WTC11 (cell line): ENCODE measurements around the gene TMEM164. TPM values are rescaled to one million over a fixed set of nuclear protein-coding genes. Genes with fewer than 3 reads are reported as not detected.

Source experiments
- ATAC-seq: fragments of 200-7000 bp; cut with Tn5 transposase; 2 replicates; pipeline ENCODE4 v1.10.0; 2021; ENCODE audit warnings: mild to moderate bottlenecking, moderate library complexity
- CTCF ChIA-PET: fragments of 300-600 bp; sonication (Branson Sonifier 250); formaldehyde crosslinking; loops from one replicate; lab custom pipeline; 2021; ENCODE audit warnings: antibody characterized with exemption; lab: Charles Lee
- POLR2A ChIA-PET: fragments of 350-600 bp; sonication (Branson Sonifier 250); formaldehyde crosslinking; loops from one replicate; lab custom pipeline; 2021; ENCODE audit warnings: antibody characterized with exemption; lab: Charles Lee
- DNase-seq: peaks from one replicate; pipeline ENCODE4 v3.0.0; 2021; ENCODE audit warnings: low spot score
- H3K27ac Mint-ChIP-seq: 2 replicates; pipeline ENCODE4 v1.8.0; 2021; ENCODE audit warnings: mixed read lengths
- H3K27me3 Mint-ChIP-seq: 2 replicates; pipeline ENCODE4 v1.8.0; 2021; ENCODE audit warnings: low read depth, mild to moderate bottlenecking, moderate library complexity, mixed read lengths
- H3K36me3 Mint-ChIP-seq: 2 replicates; pipeline ENCODE4 v1.8.0; 2021; ENCODE audit warnings: mixed read lengths
- H3K4me1 Mint-ChIP-seq: 2 replicates; pipeline ENCODE4 v1.8.0; 2022; ENCODE audit warnings: mixed read lengths
- H3K4me3 Mint-ChIP-seq: 2 replicates; pipeline ENCODE4 v1.8.0; 2021; ENCODE audit warnings: mild to moderate bottlenecking, moderate library complexity, mixed read lengths
- H3K9me3 Mint-ChIP-seq: 2 replicates; pipeline ENCODE4 v1.8.0; 2021; ENCODE audit warnings: mixed read lengths
- ATF3 ChIP-seq: sonication (generic); formaldehyde crosslinking; conservative IDR thresholded peaks from 2 replicates; pipeline ENCODE4 v1.8.1; 2022; ENCODE audit warnings: mild to moderate bottlenecking, missing genetic modification reagents
- CBFB ChIP-seq: sonication (generic); formaldehyde crosslinking; IDR thresholded peaks from 2 replicates; pipeline ENCODE4 v1.8.1; 2022; ENCODE audit warnings: mild to moderate bottlenecking, low read depth, missing genetic modification reagents
- CDX4 ChIP-seq: fragments of 250-450 bp; sonication (Bioruptor Pico); IDR thresholded peaks from 2 replicates; pipeline ENCODE4 v1.9.0; 2021; ENCODE audit warnings: moderate library complexity, mild to moderate bottlenecking, inconsistent platforms, borderline replicate concordance
- E2F5 ChIP-seq: sonication (generic); formaldehyde crosslinking; IDR thresholded peaks from 2 replicates; pipeline ENCODE4 v1.8.1; 2022; ENCODE audit warnings: mild to moderate bottlenecking, moderate library complexity, missing genetic modification reagents
- ETV6 ChIP-seq: sonication (generic); formaldehyde crosslinking; IDR thresholded peaks from 2 replicates; pipeline ENCODE4 v1.8.1; 2022; ENCODE audit warnings: mild to moderate bottlenecking, missing genetic modification reagents
- GTF2I ChIP-seq: fragments of 250-450 bp; sonication (Bioruptor Pico); conservative IDR thresholded peaks from 2 replicates; pipeline ENCODE4 v1.4.0; 2021; ENCODE audit warnings: mild to moderate bottlenecking
- JAZF1 ChIP-seq: fragments of 250-450 bp; sonication (Bioruptor Pico); IDR thresholded peaks from 2 replicates; pipeline ENCODE4 v1.9.0; 2021; ENCODE audit warnings: moderate library complexity, mild to moderate bottlenecking, inconsistent platforms
- MXD4 ChIP-seq: fragments of 250-450 bp; sonication (Bioruptor Pico); IDR thresholded peaks from 2 replicates; pipeline ENCODE4 v1.8.0; 2021; ENCODE audit warnings: mild to moderate bottlenecking, moderate library complexity, borderline replicate concordance
- NFATC4 ChIP-seq: fragments of 250-450 bp; sonication (Bioruptor Pico); IDR thresholded peaks from 2 replicates; pipeline ENCODE4 v1.9.0; 2021; ENCODE audit warnings: mild to moderate bottlenecking
- NR1H2 ChIP-seq: sonication (generic); formaldehyde crosslinking; IDR thresholded peaks from 2 replicates; pipeline ENCODE4 v1.9.0; 2021; ENCODE audit warnings: mild to moderate bottlenecking, moderate library complexity, missing genetic modification reagents
- PREB ChIP-seq: sonication (generic); formaldehyde crosslinking; IDR thresholded peaks from 2 replicates; pipeline ENCODE4 v1.8.1; 2022; ENCODE audit warnings: mild to moderate bottlenecking, missing genetic modification reagents, moderate library complexity, borderline replicate concordance
- RELA ChIP-seq: sonication (generic); formaldehyde crosslinking; IDR thresholded peaks from 2 replicates; pipeline ENCODE4 v1.8.1; 2022; ENCODE audit warnings: missing genetic modification reagents, mild to moderate bottlenecking, borderline replicate concordance
- TCF7 ChIP-seq: sonication (generic); formaldehyde crosslinking; IDR thresholded peaks from 2 replicates; pipeline ENCODE4 v1.8.0; 2022; ENCODE audit warnings: mild to moderate bottlenecking, low read depth, missing genetic modification reagents, moderate library complexity
- TEAD1 ChIP-seq: sonication (generic); formaldehyde crosslinking; IDR thresholded peaks from 2 replicates; pipeline ENCODE4 v1.8.0; 2022; ENCODE audit warnings: mild to moderate bottlenecking, missing genetic modification reagents
- ZNF121 ChIP-seq: sonication (generic); formaldehyde crosslinking; IDR thresholded peaks from 2 replicates; pipeline ENCODE4 v1.8.0; 2023; ENCODE audit warnings: missing genetic modification reagents
- ZNF232 ChIP-seq: sonication (generic); formaldehyde crosslinking; IDR thresholded peaks from 2 replicates; pipeline ENCODE4 v1.8.0; 2022; ENCODE audit warnings: mild to moderate bottlenecking, missing genetic modification reagents
- ZNF396 ChIP-seq: fragments of 250-450 bp; sonication (Bioruptor Pico); IDR thresholded peaks from 2 replicates; pipeline ENCODE4 v1.8.0; 2021; ENCODE audit warnings: mild to moderate bottlenecking, moderate library complexity, borderline replicate concordance
- ZNF425 ChIP-seq: fragments of 250-450 bp; sonication (Bioruptor Pico); conservative IDR thresholded peaks from 2 replicates; pipeline ENCODE4 v1.9.0; 2021; ENCODE audit warnings: mild to moderate bottlenecking
- total RNA-seq: library from RNA; stranded (reverse); gene quantifications from 3 replicates; pipeline ENCODE4 v1.2.3, GENCODE V29; 2021
- TF ChIP-seq, protein P1 (sequence below): sonication (generic); formaldehyde crosslinking; IDR thresholded peaks from 2 replicates; pipeline ENCODE4 v1.8.1; 2022; ENCODE audit warnings: low read depth, mild to moderate bottlenecking, moderate library complexity, missing genetic modification reagents, borderline replicate concordance
- TF ChIP-seq, protein P2 (sequence below): sonication (generic); formaldehyde crosslinking; IDR thresholded peaks from 2 replicates; pipeline ENCODE4 v1.8.0; 2023; ENCODE audit warnings: missing genetic modification reagents, mild to moderate bottlenecking, borderline replicate concordance
- TF ChIP-seq, protein P3 (sequence below): sonication (generic); formaldehyde crosslinking; IDR thresholded peaks from 2 replicates; pipeline ENCODE4 v1.8.1; 2023; ENCODE audit warnings: mild to moderate bottlenecking, missing genetic modification reagents
- TF ChIP-seq, protein P4 (sequence below): sonication (generic); formaldehyde crosslinking; IDR thresholded peaks from 2 replicates; pipeline ENCODE4 v1.8.0; 2023; ENCODE audit warnings: missing genetic modification reagents

TMEM164 gene
- total RNA-seq, 1 experiment from 2014 or later, result 16.0 TPM

DNA sequence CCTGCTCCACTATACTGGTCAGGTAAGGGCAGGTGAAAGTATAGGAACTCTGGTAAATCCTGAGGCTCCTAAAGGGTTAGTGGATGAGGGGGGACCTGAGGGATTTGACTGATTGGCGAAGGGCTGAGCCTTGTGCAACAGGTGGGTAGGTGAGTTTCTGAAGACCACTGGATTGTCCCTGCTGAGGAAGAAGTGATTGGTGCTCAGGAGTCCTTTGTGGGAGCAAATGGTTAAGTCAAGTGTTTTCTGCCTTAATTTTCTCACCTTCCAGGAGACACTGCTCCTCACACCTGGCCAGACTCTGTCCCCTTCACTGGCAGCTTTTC, 158.4 kb downstream of the TMEM164 start:
- 0 out of 2 replicates have a peak, but pooled peaks cover 6% of the 10 kb centered on the region for H3K4me1 Mint-ChIP-seq
- no peak for DNase-seq
- POLR2A ChIA-PET, result no interaction called here
- CTCF ChIA-PET, result interaction anchor here (0.5 to 4.9 kb wide), 18 partner anchors 12 to 818 kb away, joined by 3 to 59 read pairs (median 5); partner anchors contain the start of gene AMMECR1
- no peaks in the 10 kb centered on the region for H3K27me3 Mint-ChIP-seq
- H3K9me3 Mint-ChIP-seq, result no peaks in the 10 kb centered on the region
- no peak for ATAC-seq
- H3K4me3 Mint-ChIP-seq, result no peak overlapping the region
- H3K27ac Mint-ChIP-seq, result no peak overlapping the region
- TF ChIP-seq, protein P1, sequence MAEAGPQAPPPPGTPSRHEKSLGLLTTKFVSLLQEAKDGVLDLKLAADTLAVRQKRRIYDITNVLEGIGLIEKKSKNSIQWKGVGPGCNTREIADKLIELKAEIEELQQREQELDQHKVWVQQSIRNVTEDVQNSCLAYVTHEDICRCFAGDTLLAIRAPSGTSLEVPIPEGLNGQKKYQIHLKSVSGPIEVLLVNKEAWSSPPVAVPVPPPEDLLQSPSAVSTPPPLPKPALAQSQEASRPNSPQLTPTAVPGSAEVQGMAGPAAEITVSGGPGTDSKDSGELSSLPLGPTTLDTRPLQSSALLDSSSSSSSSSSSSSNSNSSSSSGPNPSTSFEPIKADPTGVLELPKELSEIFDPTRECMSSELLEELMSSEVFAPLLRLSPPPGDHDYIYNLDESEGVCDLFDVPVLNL, result no peak
- TF ChIP-seq JAZF1, result no peak
- no peak for TF ChIP-seq CDX4 (CRISPR knock-in tag)
- TF ChIP-seq ZNF396, result no peak
- no peak for TF ChIP-seq ZNF121 (CRISPR knock-in tag)
- TF ChIP-seq CBFB (CRISPR knock-in tag), result no peak
- no peak for TF ChIP-seq E2F5 (CRISPR knock-in tag)
- TF ChIP-seq RELA (CRISPR knock-in tag), result no peak
- no peak for TF ChIP-seq ATF3 (CRISPR knock-in tag)
- TF ChIP-seq, all 79 proteins: peak for 0
- H3K36me3 Mint-ChIP-seq, result no peaks in the 10 kb centered on the region

- H3K27me3 Mint-ChIP-seq, result no peaks in the 10 kb centered on the region
- H3K4me3 Mint-ChIP-seq, result no peak overlapping the region
- 0 out of 2 replicates have a peak, but pooled peaks cover 6% of the 10 kb centered on the region for H3K4me1 Mint-ChIP-seq
- DNase-seq, result no peak
- POLR2A ChIA-PET, result no interaction called here
- H3K27ac Mint-ChIP-seq, result no peak overlapping the region
- no peaks in the 10 kb centered on the region for H3K9me3 Mint-ChIP-seq
- no peak for ATAC-seq
- CTCF ChIA-PET, result interaction anchor here (3.0 to 4.9 kb wide), 2 partner anchors 250 to 256 kb away, joined by 30 to 59 read pairs; no protein-coding TSS in a partner anchor
- no peaks in the 10 kb centered on the region for H3K36me3 Mint-ChIP-seq
- TF ChIP-seq PREB (CRISPR knock-in tag) (no peak), NR1H2 (CRISPR knock-in tag) (no peak), MXD4 (CRISPR knock-in tag) (no peak), TEAD1 (no peak), ETV6 (no peak), ZNF232 (CRISPR knock-in tag) (no peak), NFATC4 (CRISPR knock-in tag) (no peak), ZNF425 (CRISPR knock-in tag) (no peak), TCF7 (CRISPR knock-in tag) (no peak), GTF2I (CRISPR knock-in tag) (no peak)
- TF ChIP-seq, protein P2, sequence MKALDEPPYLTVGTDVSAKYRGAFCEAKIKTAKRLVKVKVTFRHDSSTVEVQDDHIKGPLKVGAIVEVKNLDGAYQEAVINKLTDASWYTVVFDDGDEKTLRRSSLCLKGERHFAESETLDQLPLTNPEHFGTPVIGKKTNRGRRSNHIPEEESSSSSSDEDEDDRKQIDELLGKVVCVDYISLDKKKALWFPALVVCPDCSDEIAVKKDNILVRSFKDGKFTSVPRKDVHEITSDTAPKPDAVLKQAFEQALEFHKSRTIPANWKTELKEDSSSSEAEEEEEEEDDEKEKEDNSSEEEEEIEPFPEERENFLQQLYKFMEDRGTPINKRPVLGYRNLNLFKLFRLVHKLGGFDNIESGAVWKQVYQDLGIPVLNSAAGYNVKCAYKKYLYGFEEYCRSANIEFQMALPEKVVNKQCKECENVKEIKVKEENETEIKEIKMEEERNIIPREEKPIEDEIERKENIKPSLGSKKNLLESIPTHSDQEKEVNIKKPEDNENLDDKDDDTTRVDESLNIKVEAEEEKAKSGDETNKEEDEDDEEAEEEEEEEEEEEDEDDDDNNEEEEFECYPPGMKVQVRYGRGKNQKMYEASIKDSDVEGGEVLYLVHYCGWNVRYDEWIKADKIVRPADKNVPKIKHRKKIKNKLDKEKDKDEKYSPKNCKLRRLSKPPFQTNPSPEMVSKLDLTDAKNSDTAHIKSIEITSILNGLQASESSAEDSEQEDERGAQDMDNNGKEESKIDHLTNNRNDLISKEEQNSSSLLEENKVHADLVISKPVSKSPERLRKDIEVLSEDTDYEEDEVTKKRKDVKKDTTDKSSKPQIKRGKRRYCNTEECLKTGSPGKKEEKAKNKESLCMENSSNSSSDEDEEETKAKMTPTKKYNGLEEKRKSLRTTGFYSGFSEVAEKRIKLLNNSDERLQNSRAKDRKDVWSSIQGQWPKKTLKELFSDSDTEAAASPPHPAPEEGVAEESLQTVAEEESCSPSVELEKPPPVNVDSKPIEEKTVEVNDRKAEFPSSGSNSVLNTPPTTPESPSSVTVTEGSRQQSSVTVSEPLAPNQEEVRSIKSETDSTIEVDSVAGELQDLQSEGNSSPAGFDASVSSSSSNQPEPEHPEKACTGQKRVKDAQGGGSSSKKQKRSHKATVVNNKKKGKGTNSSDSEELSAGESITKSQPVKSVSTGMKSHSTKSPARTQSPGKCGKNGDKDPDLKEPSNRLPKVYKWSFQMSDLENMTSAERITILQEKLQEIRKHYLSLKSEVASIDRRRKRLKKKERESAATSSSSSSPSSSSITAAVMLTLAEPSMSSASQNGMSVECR (CRISPR knock-in tag), result no peak
- TF ChIP-seq, protein P3, sequence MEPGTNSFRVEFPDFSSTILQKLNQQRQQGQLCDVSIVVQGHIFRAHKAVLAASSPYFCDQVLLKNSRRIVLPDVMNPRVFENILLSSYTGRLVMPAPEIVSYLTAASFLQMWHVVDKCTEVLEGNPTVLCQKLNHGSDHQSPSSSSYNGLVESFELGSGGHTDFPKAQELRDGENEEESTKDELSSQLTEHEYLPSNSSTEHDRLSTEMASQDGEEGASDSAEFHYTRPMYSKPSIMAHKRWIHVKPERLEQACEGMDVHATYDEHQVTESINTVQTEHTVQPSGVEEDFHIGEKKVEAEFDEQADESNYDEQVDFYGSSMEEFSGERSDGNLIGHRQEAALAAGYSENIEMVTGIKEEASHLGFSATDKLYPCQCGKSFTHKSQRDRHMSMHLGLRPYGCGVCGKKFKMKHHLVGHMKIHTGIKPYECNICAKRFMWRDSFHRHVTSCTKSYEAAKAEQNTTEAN (CRISPR knock-in tag), result no peak
- TF ChIP-seq, protein P4, sequence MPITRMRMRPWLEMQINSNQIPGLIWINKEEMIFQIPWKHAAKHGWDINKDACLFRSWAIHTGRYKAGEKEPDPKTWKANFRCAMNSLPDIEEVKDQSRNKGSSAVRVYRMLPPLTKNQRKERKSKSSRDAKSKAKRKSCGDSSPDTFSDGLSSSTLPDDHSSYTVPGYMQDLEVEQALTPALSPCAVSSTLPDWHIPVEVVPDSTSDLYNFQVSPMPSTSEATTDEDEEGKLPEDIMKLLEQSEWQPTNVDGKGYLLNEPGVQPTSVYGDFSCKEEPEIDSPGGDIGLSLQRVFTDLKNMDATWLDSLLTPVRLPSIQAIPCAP (CRISPR knock-in tag), result no peak
Measured at GRCh38 chrX:110162131-110162530, 159.2 kb downstream of the TMEM164 start.
